ENCODE results near the gene TPSD1. TPM values are rescaled to one million over a fixed set of nuclear protein-coding genes. Genes with fewer than 3 reads are reported as not detected.
"Not testable (repeated sequence)": the region's sequence is repeated elsewhere in the genome, so short reads cannot be mapped to it uniquely, and the experiment has no call there.

TPSD1 gene
- not detected in 2 replicates for total RNA-seq (2021)
- long read RNA-seq = 0 reads

- not testable (repeated sequence) for H3K27me3 ChIP-seq (ENCODE audit: insufficient read depth, low read length); H2AK5ac ChIP-seq (ENCODE audit: insufficient read length, low read length); H3T11ph ChIP-seq (ENCODE audit: low read length); H3K4me1 ChIP-seq (ENCODE audit: insufficient read depth, low read length); H3K27ac Mint-ChIP-seq; H4K8ac ChIP-seq (replicated peaks; ENCODE audit: insufficient read length, low read depth, low read length); H3K36me3 Mint-ChIP-seq (ENCODE audit: insufficient read depth in 1 of 3, low read depth in 3 of 3); H2BK20ac ChIP-seq (ENCODE audit: low read depth, low read length, poor library complexity, severe bottlenecking); H3K27ac ChIP-seq (ENCODE audit: insufficient read length, low read depth, low read length); DNase-seq; H2BK15ac ChIP-seq (ENCODE audit: low read depth, low read length); H4K91ac ChIP-seq (ENCODE audit: insufficient read length, low read depth, low read length); H3K23me2 ChIP-seq (ENCODE audit: insufficient read length, low read depth, low read length, poor library complexity, severe bottlenecking); H3K4ac ChIP-seq (ENCODE audit: low read depth, low read length); H4K20me1 ChIP-seq (ENCODE audit: control insufficient read depth, insufficient read depth, insufficient read length); H3K14ac ChIP-seq (ENCODE audit: insufficient read depth, low read length); H2BK120ac ChIP-seq (ENCODE audit: low read depth, low read length, poor library complexity, severe bottlenecking); H2AFZ ChIP-seq (ENCODE audit: low read length); H2BK12ac ChIP-seq (ENCODE audit: insufficient read length, low read depth, low read length); H3K9me3 ChIP-seq (ENCODE audit: control insufficient read depth, low read depth, low read length); H3K18ac ChIP-seq (ENCODE audit: insufficient read length, low read depth, low read length); H3K79me2 ChIP-seq (ENCODE audit: insufficient read depth, low read length); H3K23ac ChIP-seq (ENCODE audit: insufficient read length, low read depth, low read length); H3K9ac ChIP-seq (ENCODE audit: extremely low read depth, insufficient read length, low read length); H3K79me1 ChIP-seq (ENCODE audit: insufficient read depth, low read depth, low read length, poor library complexity, severe bottlenecking); H3K4me2 ChIP-seq (ENCODE audit: insufficient read depth, insufficient read length, low read length); H4K5ac ChIP-seq (ENCODE audit: insufficient read length, low read depth, low read length); H3K56ac ChIP-seq (ENCODE audit: insufficient read length, low read depth, low read length); H3K4me1 Mint-ChIP-seq; H3K9me3 Mint-ChIP-seq; H2BK5ac ChIP-seq (ENCODE audit: insufficient read length, low read length); H3K4me3 Mint-ChIP-seq
- peaks cover 29% of the 10 kb centered on the region for H3K27me3 Mint-ChIP-seq (ENCODE audit: low read depth)
- WGBS (ENCODE audit: extremely low coverage, insufficient read length, low lambda C conversion rate) = no CpG with 5 or more reads among the region's 26 CpGs
Measured at GRCh38 chr16:1255276-1256122, at the start of gene TPSD1. Gene TPSD1, plus strand, starts transcription at chr16:1256069. Its CDS starts 212 bp downstream, at chr16:1256281.
